Right renal cortex interstitium (tissue), 3 donors: ENCODE data around the gene STX1B. TPM values are rescaled to one million over a fixed set of nuclear protein-coding genes. Genes with fewer than 3 reads are reported as not detected.

Source experiments
- DNase-seq, 3 donors: peaks; one replicate each; pipeline ENCODE4 v3.0.0-alpha.2; 2013; ENCODE audit warnings: low read depth in 3 of 3, low spot score in 2 of 3
- polyA plus RNA-seq, 3 donors: library from polyadenylated mRNA; unstranded; fragments of 120-200 nt; gene quantifications; one replicate each; pipeline ENCODE4 v1.2.1, GENCODE V29; 2013; ENCODE audit not compliant: insufficient read length in 3 of 3

Gene STX1B
- polyA plus RNA-seq, 3 donors = 0.89 to 1.3 (median 1.0) TPM

GRCh38 chr16:30980434-30980833, 30.0 kb downstream of the STX1B start:
- DNase-seq = no peak

GRCh38 chr16:30980023-30980371, 30.4 kb downstream of the STX1B start:
- no peak for DNase-seq

GRCh38 chr16:30979170-30980022, 31.0 kb downstream of the STX1B start:
- no peak for DNase-seq

GRCh38 chr16:30977502-30977901, 32.9 kb downstream of the STX1B start:
- no peak for DNase-seq

- no peak for DNase-seq
These were observed 34.0 kb downstream of the STX1B start for GRCh38 chr16:30976486-30976885.

- no peak for DNase-seq
These were observed 36.1 kb downstream of the STX1B start for GRCh38 chr16:30974348-30974747.

GRCh38 chr16:30972872-30973271, 37.6 kb downstream of the STX1B start:
- DNase-seq = no peak

GRCh38 chr16:30971298-30971697, 39.1 kb downstream of the STX1B start:
- no peak for DNase-seq

- DNase-seq = no peak
These were observed 41.1 kb downstream of the STX1B start for GRCh38 chr16:30969246-30969842.

GRCh38 chr16:30967795-30968194, 42.6 kb downstream of the STX1B start:
- DNase-seq = no peak

- DNase-seq = no peak
These were observed 44.3 kb downstream of the STX1B start for GRCh38 chr16:30966033-30966619.

- DNase-seq = no peak
These were observed 45.0 kb downstream of the STX1B start for GRCh38 chr16:30965436-30965835.

GRCh38 chr16:30964574-30965226, 45.7 kb downstream of the STX1B start:
- no peak for DNase-seq

- DNase-seq = no peak
These were observed 46.4 kb downstream of the STX1B start for GRCh38 chr16:30963925-30964511.

- no peak for DNase-seq
These were observed 49.1 kb downstream of the STX1B start for GRCh38 chr16:30961384-30961783.

GRCh38 chr16:30958175-30959079, 52.0 kb downstream of the STX1B start:
- DNase-seq = no peak

- DNase-seq = peak; percentile 87 to 94 (median 91)
These were observed 52.8 kb downstream of the STX1B start, which contains the start of gene SETD1A for GRCh38 chr16:30957456-30958174. SETD1A (plus strand) TSS chr16:30957754; CDS start chr16:30958732, 978 bp downstream.

GRCh38 chr16:30956601-30957455, 53.6 kb downstream of the STX1B start:
- DNase-seq = no peak
